ENCODE data around the gene RAP1GAP2. TPM values are rescaled to one million over a fixed set of nuclear protein-coding genes. Genes with fewer than 3 reads are reported as not detected.
A peak's percentile ranks its signal among the peaks of the same experiment; 100 is the strongest.

RAP1GAP2 gene
- polyA plus RNA-seq, 3 donors, result 1.5 to 48.4 (median 6.1) TPM

DNA sequence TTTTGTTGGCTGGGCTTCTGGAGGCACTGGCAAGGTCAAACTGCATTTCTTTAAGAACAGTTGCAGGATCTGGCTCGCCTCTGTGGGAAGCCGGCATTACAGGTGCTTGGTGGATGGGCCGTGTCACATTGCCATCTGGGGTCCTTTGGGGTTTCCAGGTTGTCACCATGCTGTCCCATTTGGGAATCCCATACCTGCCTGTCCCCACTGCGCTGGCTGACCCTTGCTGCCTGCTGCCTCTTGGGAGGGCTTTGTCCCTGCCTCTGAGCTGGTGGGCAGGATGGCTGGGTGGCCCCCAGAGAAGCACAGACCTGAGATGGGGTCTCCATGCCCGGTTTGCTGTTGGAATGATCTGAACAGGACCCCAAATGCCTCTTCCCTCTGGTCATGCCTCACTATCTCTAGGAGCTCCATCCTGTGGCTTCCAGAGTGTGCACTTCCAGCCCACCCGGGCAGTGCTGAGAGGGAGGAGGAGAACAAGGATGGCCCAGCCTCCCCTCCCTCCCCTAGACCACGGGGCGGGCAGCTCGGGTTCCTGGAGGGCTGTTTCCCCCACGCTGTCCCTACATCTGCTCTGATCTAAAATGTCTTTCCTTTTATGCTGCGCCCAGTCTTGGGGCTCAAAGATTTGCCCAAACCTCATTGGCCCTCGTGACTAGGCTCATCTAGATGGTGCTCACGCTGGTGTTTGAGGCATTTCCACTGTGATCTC is 239.2 kb downstream of the RAP1GAP2 start:
- no peaks in the 10 kb centered on the region for H3K9me3 Mint-ChIP-seq

DNA sequence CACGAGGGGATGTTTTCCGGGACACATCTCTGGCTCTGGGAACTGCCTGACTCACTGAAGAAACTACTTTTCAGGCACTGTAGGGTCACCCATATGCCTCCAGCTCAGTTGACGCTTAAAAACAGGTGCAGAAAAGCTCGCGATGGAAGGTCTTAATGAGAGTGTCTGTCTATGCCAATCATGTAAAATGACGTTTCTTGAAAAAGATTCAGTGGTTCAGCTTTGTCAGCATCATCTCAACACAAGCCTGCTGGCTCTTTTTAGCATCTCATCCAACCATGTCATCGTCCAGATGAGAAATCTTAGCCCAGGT is 239.7 kb downstream of the RAP1GAP2 start:
- Histone ChIP-seq H3K4me2 (replicated peaks; ENCODE audit: extremely low read depth, low read length, poor library complexity, severe bottlenecking) (no peak overlapping the region), H3K9me3 (replicated peaks in 1 of 2; ENCODE audit: control insufficient read depth in 1 of 2, insufficient read depth in 1 of 2, low read length in 2 of 2) (no peaks in the 10 kb centered on the region), H3K79me2 (ENCODE audit: insufficient read depth, low read length) (no peaks in the 10 kb centered on the region), H3K27me3 (ENCODE audit: control insufficient read depth in 2 of 2, insufficient read depth in 2 of 2, low read length in 2 of 2) (no peaks in the 10 kb centered on the region), H3K4me1 (ENCODE audit: control insufficient read depth in 1 of 2, insufficient read depth in 2 of 2, low read length in 2 of 2) (peaks cover 14 to 15% of the 10 kb centered on the region in 2 donors), H3K36me3 (replicated peaks in 1 of 2; ENCODE audit: control insufficient read depth in 1 of 2, insufficient read depth in 2 of 2, low read length in 2 of 2) (peaks cover 23 to 41% of the 10 kb centered on the region in 2 donors), H3K9ac (ENCODE audit: insufficient read depth, low read length, poor library complexity, severe bottlenecking) (no peak overlapping the region), H4K20me1 (ENCODE audit: insufficient read depth, low read length) (peaks cover 16% of the 10 kb centered on the region), H3K27ac (ENCODE audit: low read depth in 1 of 2, low read length in 2 of 2) (no peak overlapping the region), H2AFZ (ENCODE audit: insufficient read depth, low read depth, low read length, poor library complexity, severe bottlenecking) (no peak overlapping the region), H3K4me3 (replicated peaks in 1 of 3; ENCODE audit: low read depth in 2 of 3, low read length in 3 of 3) (no peak overlapping the region)
- 98% methylated on average over 5 of the region's 7 CpGs for WGBS (ENCODE audit: insufficient coverage)
- H3K4me3 Mint-ChIP-seq, result no peak overlapping the region
- no peak overlapping the region for H3K27ac Mint-ChIP-seq
- no peak for DNase-seq
- intact Hi-C loops (cut with micrococcal nuclease), result no loop called here
- TF ChIP-seq CTCF (IDR thresholded peaks at IDR 0.05), result no peak
- H3K27me3 Mint-ChIP-seq (ENCODE audit: low read depth in 3 of 3), result peaks cover 0 to 7% (median 2%) of the 10 kb centered on the region in 3 donors
- peaks cover 17% of the 10 kb centered on the region for H3K4me1 Mint-ChIP-seq
- H3K9me3 Mint-ChIP-seq, result no peaks in the 10 kb centered on the region
- peaks cover 32 to 42% of the 10 kb centered on the region in 2 donors for H3K36me3 Mint-ChIP-seq

More for the DNA sequence above, 239.2 kb downstream of the RAP1GAP2 start:
- Histone ChIP-seq H3K27me3 (ENCODE audit: control insufficient read depth in 2 of 2, insufficient read depth in 2 of 2, low read length in 2 of 2) (no peaks in the 10 kb centered on the region), H4K20me1 (ENCODE audit: insufficient read depth, low read length) (peaks cover 20% of the 10 kb centered on the region), H2AFZ (ENCODE audit: insufficient read depth, low read depth, low read length, poor library complexity, severe bottlenecking) (no peak overlapping the region), H3K79me2 (ENCODE audit: insufficient read depth, low read length) (no peaks in the 10 kb centered on the region), H3K4me1 (ENCODE audit: control insufficient read depth in 1 of 2, insufficient read depth in 2 of 2, low read length in 2 of 2) (peaks cover 18 to 19% of the 10 kb centered on the region in 2 donors), H3K4me3 (replicated peaks in 1 of 3; ENCODE audit: low read depth in 2 of 3, low read length in 3 of 3) (no peak overlapping the region), H3K36me3 (replicated peaks in 1 of 2; ENCODE audit: control insufficient read depth in 1 of 2, insufficient read depth in 2 of 2, low read length in 2 of 2) (peaks cover 28 to 46% of the 10 kb centered on the region in 2 donors), H3K27ac (ENCODE audit: low read depth in 1 of 2, low read length in 2 of 2) (no peak overlapping the region), H3K9me3 (replicated peaks in 1 of 2; ENCODE audit: control insufficient read depth in 1 of 2, insufficient read depth in 1 of 2, low read length in 2 of 2) (no peaks in the 10 kb centered on the region), H3K4me2 (replicated peaks; ENCODE audit: extremely low read depth, low read length, poor library complexity, severe bottlenecking) (no peak overlapping the region), H3K9ac (ENCODE audit: insufficient read depth, low read length, poor library complexity, severe bottlenecking) (no peak overlapping the region)
- no peak for TF ChIP-seq CTCF (IDR thresholded peaks at IDR 0.05)
- peaks cover 21% of the 10 kb centered on the region for H3K4me1 Mint-ChIP-seq
- H3K36me3 Mint-ChIP-seq, result peaks cover 36 to 47% of the 10 kb centered on the region in 2 donors
- WGBS (ENCODE audit: insufficient coverage), result 89% methylated on average over 10 of the region's 13 CpGs
- intact Hi-C loops (cut with micrococcal nuclease), result no loop called here
- peaks cover 0 to 5% (median 2%) of the 10 kb centered on the region in 3 donors for H3K27me3 Mint-ChIP-seq (ENCODE audit: low read depth in 3 of 3)
- H3K27ac Mint-ChIP-seq, result peak overlapping the region in 1 of 7 donors; percentile 50
- no peak overlapping the region for H3K4me3 Mint-ChIP-seq
- DNase-seq, result no peak

All from CD14-positive monocyte (primary cell).